Urothelium cell line (cell line): ENCODE results near the gene ACSM6.
A peak's percentile ranks its signal among the peaks of the same experiment; 100 is the strongest.

Source experiments
- DNase-seq: peaks from one replicate; pipeline ENCODE4 v3.0.0; 2011; ENCODE audit warnings: low spot score, mixed read lengths
- FAIRE-seq: peaks from 2 replicates; lab custom pipeline; 2011; peaks lifted over from hg19 to GRCh38; lab: Jason Lieb, UNC

ACSM6 gene

DNA sequence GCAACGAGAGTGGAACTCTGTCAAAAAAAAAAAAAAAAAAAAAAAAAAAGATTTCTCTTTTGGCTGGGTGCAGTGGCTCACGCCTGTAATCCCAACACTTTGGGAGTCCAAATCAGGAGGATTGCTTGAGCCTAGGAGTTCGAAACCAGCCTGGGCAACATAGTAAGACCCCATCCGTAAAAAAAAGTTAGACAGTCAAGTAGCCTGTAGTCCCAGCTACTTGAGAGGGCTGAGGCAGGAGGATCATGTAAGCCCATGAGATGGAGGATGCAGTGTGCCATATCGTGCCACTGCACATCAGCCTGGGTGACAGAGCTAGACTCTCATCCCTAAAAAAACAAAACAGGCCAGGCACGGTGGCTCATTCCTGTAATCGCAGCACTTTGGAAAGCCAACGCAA is 71.5 kb downstream of the ACSM6 start:
- FAIRE-seq (no peak), DNase-seq (no peak)

- DNase-seq, result peak; percentile 76
These were observed 72.6 kb downstream of the ACSM6 start for GRCh38 chr10:95266674-95267095.

DNA sequence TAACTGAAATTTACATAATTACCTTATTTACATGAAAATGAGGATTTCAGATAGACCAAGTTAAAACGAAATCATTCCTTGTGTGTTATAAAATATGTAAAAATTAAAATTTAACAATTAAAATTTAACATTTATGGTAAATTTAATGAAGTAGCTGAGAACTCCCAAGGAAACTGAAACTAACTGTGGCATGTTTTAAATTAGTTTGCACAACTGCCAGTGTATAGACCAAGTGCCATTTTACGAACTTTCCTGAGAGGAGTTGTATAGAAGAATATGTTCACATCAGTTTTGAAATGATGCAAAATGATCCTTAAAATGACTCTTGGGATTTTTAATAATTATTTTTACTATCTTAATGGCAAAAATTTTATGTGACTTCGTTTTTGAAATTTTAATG is 73.2 kb downstream of the ACSM6 start:
- no peak for DNase-seq
- FAIRE-seq, result no peak

More at GRCh38 chr10:95266674-95267095, 72.6 kb downstream of the ACSM6 start:
- FAIRE-seq, result no peak

- no peak for DNase-seq
These were observed 74.4 kb downstream of the ACSM6 start for GRCh38 chr10:95268438-95268837.

DNA sequence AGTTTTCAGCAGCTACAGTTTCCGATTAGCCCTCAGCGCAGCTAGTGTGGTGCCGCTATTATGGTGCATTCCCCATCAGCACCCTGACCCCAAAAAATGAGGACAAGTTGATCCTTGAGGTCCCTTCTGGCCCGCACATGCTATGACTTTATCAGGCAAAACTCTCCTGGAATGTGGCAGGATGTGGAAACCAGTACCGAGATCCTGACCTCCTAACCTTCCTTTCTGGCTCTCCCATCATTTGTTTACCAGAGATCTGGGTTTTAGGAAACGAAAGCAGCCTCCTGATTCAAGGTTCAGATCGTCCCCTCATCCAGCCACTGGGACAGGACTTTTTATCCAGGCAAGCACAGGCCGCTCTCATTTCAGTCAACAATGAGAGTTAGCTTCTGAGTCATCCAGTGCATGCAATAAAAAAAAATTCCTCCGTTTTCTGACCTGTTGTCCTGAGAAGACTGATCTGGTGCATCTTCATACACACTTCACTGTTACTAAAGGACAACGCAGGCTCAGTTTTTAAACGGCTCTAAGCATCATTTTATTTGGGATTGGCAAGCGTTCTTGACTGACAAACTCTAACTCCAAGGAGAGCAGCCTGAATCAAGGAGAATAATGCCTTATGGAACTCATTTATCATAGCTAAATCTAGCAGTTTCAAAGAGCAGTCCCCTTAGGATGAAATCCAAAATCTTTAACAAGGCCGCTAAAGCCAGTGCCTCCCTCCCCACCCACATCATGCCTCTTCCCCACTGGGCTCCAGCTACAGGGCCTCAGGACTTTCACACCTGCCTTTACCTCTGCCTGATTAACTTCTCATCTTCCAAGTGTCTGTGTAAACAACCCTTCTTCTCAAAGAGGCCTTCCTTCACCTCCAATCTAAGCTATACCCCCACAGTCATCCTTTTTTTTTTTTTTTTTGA is 79.6 kb downstream of the ACSM6 start:
- FAIRE-seq (no peak), DNase-seq (peak; percentile 66)

More at GRCh38 chr10:95268438-95268837, 74.4 kb downstream of the ACSM6 start:
- no peak for FAIRE-seq

- no peak for DNase-seq
These were observed 81.8 kb downstream of the ACSM6 start for GRCh38 chr10:95275726-95276366.

DNA sequence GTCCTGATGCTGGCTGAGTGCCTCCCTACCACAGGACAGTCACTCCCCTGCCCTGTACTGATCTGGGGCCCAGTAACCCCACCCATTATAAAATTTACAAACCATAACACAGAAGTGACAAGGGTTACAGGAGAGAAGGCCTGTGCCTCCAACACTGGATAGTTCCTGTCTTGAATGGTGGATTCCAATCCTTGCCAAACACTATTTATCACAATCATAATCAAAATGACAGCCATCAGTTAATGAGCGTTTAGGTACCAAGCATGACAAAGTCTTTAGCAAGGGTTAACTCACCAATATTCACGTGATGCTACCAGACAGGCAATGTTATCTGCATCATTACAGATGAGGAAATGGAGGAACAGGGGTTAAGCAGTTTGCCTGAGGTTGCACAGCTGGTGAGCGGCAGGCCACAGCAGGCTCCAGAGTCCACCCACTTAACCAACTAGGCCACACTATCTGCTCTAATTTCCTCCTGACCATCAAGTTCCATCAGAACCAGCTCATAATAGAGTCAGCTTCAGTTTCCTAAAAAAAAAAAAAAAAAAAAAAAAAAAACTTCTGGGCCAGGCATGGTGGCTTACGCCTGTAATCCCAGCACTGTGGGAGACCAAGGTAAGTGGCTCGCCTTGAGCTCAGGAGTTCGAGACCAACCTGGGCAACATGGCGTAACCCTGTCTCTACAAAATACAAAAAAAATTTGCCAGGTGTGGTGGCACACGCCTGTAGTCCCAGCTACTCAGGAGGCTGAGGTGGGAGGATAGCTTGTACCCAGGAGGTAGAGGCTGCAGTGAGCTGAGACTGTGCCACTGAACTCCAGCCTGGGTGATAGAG is 82.5 kb downstream of the ACSM6 start:
- DNase-seq (no peak), FAIRE-seq (no peak)

More at GRCh38 chr10:95275726-95276366, 81.8 kb downstream of the ACSM6 start:
- no peak for FAIRE-seq

DNA sequence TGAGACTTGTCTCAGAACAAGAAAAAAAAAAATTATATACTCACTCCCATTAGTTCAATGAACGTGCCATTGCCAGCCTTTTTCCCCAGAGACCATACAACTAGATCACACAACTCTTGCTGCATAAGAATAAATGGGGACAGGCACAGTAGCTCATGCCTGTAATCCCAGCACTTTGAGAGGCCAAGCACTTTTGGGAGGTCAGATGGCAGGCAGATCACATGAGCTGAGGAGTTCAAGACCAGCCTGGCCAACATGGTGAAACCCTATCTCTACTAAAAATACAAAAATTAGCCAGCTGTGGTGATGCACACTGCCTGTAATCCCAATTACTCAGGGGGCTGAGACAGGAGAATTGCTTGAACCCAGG is 83.1 kb downstream of the ACSM6 start:
- no peak for FAIRE-seq
- DNase-seq, result no peak

DNA sequence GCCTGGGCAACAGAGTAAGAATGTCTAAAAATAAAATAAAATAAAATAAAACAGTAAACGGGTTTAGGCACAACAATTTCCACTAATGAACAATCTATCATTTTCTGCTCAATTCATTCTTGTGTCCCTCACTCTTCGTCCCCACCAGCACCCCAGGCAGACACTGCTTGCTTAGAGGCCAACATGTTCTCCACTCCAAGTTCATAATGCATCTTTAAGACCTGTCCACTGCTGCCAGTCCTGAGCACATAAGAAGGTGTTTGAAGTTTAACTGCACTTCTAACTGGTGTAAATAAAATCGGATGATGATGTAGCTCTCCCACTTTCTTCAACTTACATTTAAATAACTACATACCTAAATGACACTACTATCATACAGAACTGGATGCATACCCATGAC is 83.6 kb downstream of the ACSM6 start:
- no peak for FAIRE-seq
- no peak for DNase-seq
